Activated naive CD8-positive, alpha-beta T cell treated with anti-CD3 and anti-CD28 coated beads, Interleukin-2, amount 10 ng/mL, durations not matched to agents 7 days and 5 days (primary cell): ENCODE results near the gene TRIM43. TPM values are rescaled to one million over a fixed set of nuclear protein-coding genes. Genes with fewer than 3 reads are reported as not detected.
"Not testable (repeated sequence)": the region's sequence is repeated elsewhere in the genome, so short reads cannot be mapped to it uniquely, and the experiment has no call there.

Experiments
- ATAC-seq: fragments of 150-1000 bp; cut with Tn5 transposase; one replicate; pipeline ENCODE4 v1.10.0; 2021; ENCODE audit warnings: low read depth, moderate library complexity
- POLR2A ChIA-PET: fragments of 350-600 bp; sonication (Branson Sonifier 250); formaldehyde crosslinking; loops from one replicate; lab custom pipeline; 2021; ENCODE audit warnings: antibody characterized with exemption; lab: Charles Lee
- DNase-seq: peaks from one replicate; pipeline ENCODE4 v3.0.0; 2021
- H3K27ac Mint-ChIP-seq: one replicate; pipeline ENCODE4 v1.8.0; 2022; ENCODE audit warnings: mild to moderate bottlenecking, mixed read lengths
- H3K27me3 Mint-ChIP-seq: one replicate; pipeline ENCODE4 v1.8.0; 2022; ENCODE audit warnings: mild to moderate bottlenecking, moderate library complexity, mixed read lengths
- H3K36me3 Mint-ChIP-seq: one replicate; pipeline ENCODE4 v1.8.0; 2021; ENCODE audit warnings: mild to moderate bottlenecking, mixed read lengths
- H3K4me1 Mint-ChIP-seq: one replicate; pipeline ENCODE4 v1.8.0; 2021; ENCODE audit warnings: mixed read lengths
- H3K4me3 Mint-ChIP-seq: one replicate; pipeline ENCODE4 v1.8.0; 2022; ENCODE audit warnings: mild to moderate bottlenecking, moderate library complexity, mixed read lengths
- H3K9me3 Mint-ChIP-seq: one replicate; pipeline ENCODE4 v1.8.0; 2021; ENCODE audit warnings: mixed read lengths
- total RNA-seq, 2 experiments: library from RNA; stranded (reverse); gene quantifications; one replicate each; pipeline ENCODE4 v1.2.3, GENCODE V29; 2021

TRIM43 gene
- total RNA-seq, 2 experiments from 2014 or later: not detected

DNA sequence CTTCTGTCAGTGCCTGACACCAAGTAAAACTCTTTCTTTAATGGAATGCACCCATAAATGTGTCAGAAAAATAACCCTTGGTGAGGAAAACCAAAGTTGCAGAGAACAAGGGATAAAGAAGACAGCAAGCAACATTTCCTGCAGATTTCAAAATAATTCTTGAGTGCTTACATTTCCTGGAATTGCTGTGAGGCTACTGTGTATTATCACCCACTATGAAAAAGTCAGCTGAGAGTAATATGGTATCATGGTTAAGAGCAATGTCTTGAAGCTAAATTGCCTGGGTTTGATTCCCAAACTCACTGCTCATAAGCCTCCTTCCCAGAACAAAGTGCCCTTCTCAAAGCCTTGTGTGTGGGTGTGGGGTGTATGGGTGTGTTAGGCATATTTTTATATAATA is 10.3 kb downstream of the TRIM43 start:
- DNase-seq, POLR2A ChIA-PET, H3K4me1 Mint-ChIP-seq, H3K36me3 Mint-ChIP-seq, H3K4me3 Mint-ChIP-seq, H3K27me3 Mint-ChIP-seq, H3K27ac Mint-ChIP-seq, H3K9me3 Mint-ChIP-seq: not testable (repeated sequence)
- peak; percentile 87 for ATAC-seq

DNA sequence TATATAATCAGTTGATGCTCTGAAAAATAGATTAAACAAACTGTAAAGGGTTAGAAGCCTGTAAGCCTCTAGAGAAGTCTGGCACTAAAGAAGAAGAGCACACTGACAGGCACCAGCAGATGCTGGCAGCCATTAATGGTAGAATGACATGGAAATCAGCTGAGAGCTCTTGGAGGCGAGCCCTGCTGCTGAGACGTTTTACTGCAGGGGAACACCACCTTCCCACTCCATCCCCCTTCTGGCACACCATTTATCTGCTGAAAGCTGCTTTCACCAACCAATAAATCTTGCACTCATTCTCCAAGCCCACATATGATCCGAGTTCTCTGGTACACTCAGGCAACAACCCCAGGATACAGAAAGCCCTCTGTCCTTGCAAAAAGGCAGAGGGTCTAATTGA is 16.6 kb downstream of the TRIM43 start:
- not testable (repeated sequence) for H3K4me1 Mint-ChIP-seq, H3K36me3 Mint-ChIP-seq

DNA sequence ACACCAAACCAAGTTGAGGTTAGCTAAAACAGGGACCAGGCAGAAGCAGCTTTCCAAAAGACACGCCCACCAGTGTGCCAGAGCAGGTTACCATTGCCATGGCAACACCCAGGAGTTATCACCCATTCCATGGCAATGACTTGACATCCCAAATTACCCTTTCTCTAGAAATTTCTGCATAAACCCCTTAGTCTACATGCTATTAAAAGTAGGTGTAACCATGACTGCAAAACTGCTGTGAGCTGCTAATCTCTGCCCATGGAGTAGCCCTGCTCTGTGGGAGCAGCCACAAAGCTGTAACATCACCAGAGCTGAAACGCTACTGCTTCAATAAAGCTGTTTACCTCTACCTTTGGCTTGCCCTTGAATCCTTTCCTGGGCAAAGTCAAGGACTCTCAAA is 18.0 kb downstream of the TRIM43 start:
- H3K27me3 Mint-ChIP-seq, DNase-seq, POLR2A ChIA-PET, H3K4me3 Mint-ChIP-seq, ATAC-seq, H3K36me3 Mint-ChIP-seq, H3K4me1 Mint-ChIP-seq, H3K27ac Mint-ChIP-seq, H3K9me3 Mint-ChIP-seq: not testable (repeated sequence)

More for the DNA sequence above, 16.6 kb downstream of the TRIM43 start:
- POLR2A ChIA-PET, H3K9me3 Mint-ChIP-seq, H3K27me3 Mint-ChIP-seq, H3K27ac Mint-ChIP-seq, DNase-seq, ATAC-seq, H3K4me3 Mint-ChIP-seq: not testable (repeated sequence)

GRCh38 chr2:95613048-95613447 is 21.2 kb downstream of the TRIM43 start:
- H3K27ac Mint-ChIP-seq, H3K4me3 Mint-ChIP-seq, H3K36me3 Mint-ChIP-seq, H3K9me3 Mint-ChIP-seq, H3K4me1 Mint-ChIP-seq, POLR2A ChIA-PET, H3K27me3 Mint-ChIP-seq, DNase-seq, ATAC-seq: not testable (repeated sequence)

- H3K27me3 Mint-ChIP-seq, H3K27ac Mint-ChIP-seq, H3K9me3 Mint-ChIP-seq, H3K36me3 Mint-ChIP-seq, H3K4me1 Mint-ChIP-seq, DNase-seq, H3K4me3 Mint-ChIP-seq, POLR2A ChIA-PET, ATAC-seq: not testable (repeated sequence)
Observed at GRCh38 chr2:95622728-95623127, 30.9 kb downstream of the TRIM43 start.

DNA sequence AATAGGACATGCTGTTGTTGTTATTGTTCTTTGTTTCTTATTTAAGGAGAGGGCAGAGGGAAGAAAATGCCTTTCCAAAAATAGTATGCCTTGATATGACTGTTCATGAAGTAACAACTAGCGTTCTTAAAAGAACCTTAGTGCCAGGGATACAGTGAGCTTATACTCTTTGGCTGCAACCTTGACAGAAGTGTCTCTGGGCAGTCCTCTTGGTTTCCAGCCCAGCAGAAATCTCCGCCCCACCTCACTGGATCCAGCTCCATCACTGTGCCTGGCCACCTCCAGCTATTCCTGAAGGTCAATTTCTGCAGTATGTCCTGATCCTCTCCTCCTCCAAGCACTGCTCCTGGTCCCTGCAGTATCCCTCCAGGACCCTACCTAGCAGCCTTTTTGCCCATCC is 39.2 kb downstream of the TRIM43 start:
- H3K27me3 Mint-ChIP-seq, ATAC-seq, H3K4me1 Mint-ChIP-seq, H3K27ac Mint-ChIP-seq, H3K36me3 Mint-ChIP-seq, H3K4me3 Mint-ChIP-seq, H3K9me3 Mint-ChIP-seq, DNase-seq, POLR2A ChIA-PET: not testable (repeated sequence)

DNA sequence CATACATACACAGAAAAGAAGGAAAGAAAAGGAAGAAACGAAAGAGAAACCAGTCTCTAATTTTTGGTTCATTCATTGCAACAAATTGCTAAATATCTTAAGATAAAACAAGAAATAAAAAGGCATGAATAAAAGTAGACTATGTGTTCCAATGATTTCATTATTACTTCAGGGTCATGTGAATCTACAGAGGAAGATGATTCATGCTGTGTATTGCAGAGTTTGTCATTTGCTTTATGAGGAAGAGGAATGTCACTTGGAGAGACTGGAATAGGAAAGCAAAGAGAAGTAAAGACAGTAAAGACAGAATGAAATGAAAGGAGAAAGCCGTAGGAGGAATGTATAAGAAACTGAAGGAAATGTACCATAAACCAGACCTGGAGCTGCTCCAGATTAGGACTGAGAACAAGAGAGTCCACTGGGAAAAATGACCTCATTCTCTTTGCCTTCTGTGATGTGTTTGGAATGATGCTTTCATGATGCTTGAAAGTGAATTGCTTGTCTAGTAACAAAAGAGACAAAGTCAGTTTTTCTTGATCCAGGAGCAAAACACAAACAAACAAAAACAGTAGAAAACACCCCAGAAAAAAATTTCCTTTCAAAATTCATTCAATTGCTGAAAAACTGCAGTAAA is 41.9 kb downstream of the TRIM43 start:
- H3K4me3 Mint-ChIP-seq, ATAC-seq, H3K9me3 Mint-ChIP-seq, H3K27me3 Mint-ChIP-seq, DNase-seq, POLR2A ChIA-PET, H3K4me1 Mint-ChIP-seq, H3K36me3 Mint-ChIP-seq, H3K27ac Mint-ChIP-seq: not testable (repeated sequence)

DNA sequence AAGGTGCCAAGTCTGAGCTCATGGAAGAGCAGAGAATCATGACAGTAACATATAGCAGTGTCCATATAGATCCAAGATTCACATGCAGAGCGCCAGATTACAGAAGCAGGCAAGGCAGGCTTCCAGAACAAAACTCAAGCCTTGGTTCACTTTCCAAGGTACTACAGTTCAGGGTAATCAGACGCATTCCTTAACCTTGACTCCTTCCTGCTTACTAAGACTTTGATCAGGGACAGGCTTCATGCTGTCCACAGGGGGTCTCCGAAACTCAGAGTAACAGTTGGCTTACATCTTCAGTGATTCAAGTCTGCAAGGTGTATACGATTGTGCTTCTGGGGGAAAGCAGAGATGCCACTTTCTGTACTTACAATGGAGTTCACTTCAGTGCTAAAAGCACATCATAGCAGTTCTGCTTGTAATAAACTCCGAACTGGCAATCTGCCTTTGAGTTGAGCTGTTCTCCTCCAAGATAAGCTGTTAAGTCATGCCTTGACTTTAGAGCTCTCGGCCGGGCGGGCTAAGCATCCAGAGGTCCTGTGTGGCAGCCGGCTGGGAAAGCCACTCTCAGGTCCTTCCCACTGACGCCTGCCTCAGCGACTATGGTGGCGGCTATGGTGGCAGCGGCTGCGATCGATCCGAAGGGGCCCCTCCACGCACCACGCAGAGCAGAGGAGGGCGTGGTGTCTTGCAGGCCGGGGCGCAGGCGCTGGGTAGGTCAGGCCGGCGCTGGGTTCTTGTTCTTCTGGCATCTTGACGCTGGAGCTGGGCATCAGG is 48.9 kb downstream of the TRIM43 start:
- ATAC-seq, DNase-seq, POLR2A ChIA-PET, H3K27me3 Mint-ChIP-seq, H3K9me3 Mint-ChIP-seq, H3K27ac Mint-ChIP-seq, H3K4me1 Mint-ChIP-seq, H3K36me3 Mint-ChIP-seq, H3K4me3 Mint-ChIP-seq: not testable (repeated sequence)

GRCh38 chr2:95641289-95641575 is 49.4 kb downstream of the TRIM43 start:
- not testable (repeated sequence) for H3K36me3 Mint-ChIP-seq, H3K4me3 Mint-ChIP-seq

GRCh38 chr2:95641787-95642186 is 50.0 kb downstream of the TRIM43 start:
- POLR2A ChIA-PET, H3K9me3 Mint-ChIP-seq: not testable (repeated sequence)

More at GRCh38 chr2:95641289-95641575, 49.4 kb downstream of the TRIM43 start:
- H3K4me1 Mint-ChIP-seq, ATAC-seq, H3K27ac Mint-ChIP-seq, H3K9me3 Mint-ChIP-seq, H3K27me3 Mint-ChIP-seq, POLR2A ChIA-PET, DNase-seq: not testable (repeated sequence)

GRCh38 chr2:95642360-95642759 is 50.6 kb downstream of the TRIM43 start:
- H3K4me3 Mint-ChIP-seq, H3K36me3 Mint-ChIP-seq, ATAC-seq, H3K27ac Mint-ChIP-seq, DNase-seq, H3K9me3 Mint-ChIP-seq, POLR2A ChIA-PET, H3K4me1 Mint-ChIP-seq, H3K27me3 Mint-ChIP-seq: not testable (repeated sequence)

More at GRCh38 chr2:95641787-95642186, 50.0 kb downstream of the TRIM43 start:
- not testable (repeated sequence) for H3K36me3 Mint-ChIP-seq, H3K4me3 Mint-ChIP-seq, H3K4me1 Mint-ChIP-seq, H3K27me3 Mint-ChIP-seq, DNase-seq, ATAC-seq, H3K27ac Mint-ChIP-seq

DNA sequence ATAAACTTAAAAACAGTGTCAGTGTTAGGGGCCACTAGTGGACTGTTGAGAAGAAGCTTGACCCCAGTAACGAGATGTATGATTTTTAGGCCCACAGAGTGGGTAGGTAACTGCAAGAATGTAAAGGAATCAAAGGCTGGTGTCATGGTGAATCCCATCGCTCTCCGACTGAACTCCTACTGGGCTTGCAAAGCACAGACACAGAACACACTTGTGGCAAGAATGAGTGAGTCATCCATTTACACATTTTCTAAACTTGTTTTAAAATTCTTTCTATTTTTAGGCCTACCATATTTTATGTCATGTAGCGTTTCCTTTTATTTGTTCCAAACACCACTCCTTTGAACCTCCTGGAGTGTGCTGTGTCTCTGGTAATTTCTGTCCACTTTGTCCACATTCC is 51.1 kb downstream of the TRIM43 start:
- POLR2A ChIA-PET, DNase-seq, H3K4me1 Mint-ChIP-seq, H3K36me3 Mint-ChIP-seq, ATAC-seq, H3K27ac Mint-ChIP-seq, H3K27me3 Mint-ChIP-seq, H3K9me3 Mint-ChIP-seq, H3K4me3 Mint-ChIP-seq: not testable (repeated sequence)

GRCh38 chr2:95645312-95645711 is 53.5 kb downstream of the TRIM43 start:
- DNase-seq, H3K27ac Mint-ChIP-seq, H3K9me3 Mint-ChIP-seq, ATAC-seq, POLR2A ChIA-PET, H3K4me3 Mint-ChIP-seq, H3K4me1 Mint-ChIP-seq, H3K27me3 Mint-ChIP-seq, H3K36me3 Mint-ChIP-seq: not testable (repeated sequence)

GRCh38 chr2:95646274-95646994 is 54.6 kb downstream of the TRIM43 start:
- H3K36me3 Mint-ChIP-seq, H3K27me3 Mint-ChIP-seq, H3K27ac Mint-ChIP-seq, ATAC-seq, H3K9me3 Mint-ChIP-seq, H3K4me3 Mint-ChIP-seq, DNase-seq, POLR2A ChIA-PET, H3K4me1 Mint-ChIP-seq: not testable (repeated sequence)
